ENCODE data around the gene CNTNAP2. TPM values are rescaled to one million over a fixed set of nuclear protein-coding genes. Genes with fewer than 3 reads are reported as not detected.

The CNTNAP2 gene
- total RNA-seq, 1 experiment from 2014 or later, result 42.5 TPM

GRCh38 chr7:146146831-146147486, 30.4 kb downstream of the CNTNAP2 start:
- Mint-ChIP-seq H3K27me3 (ENCODE audit: insufficient read depth, unreplicated experiment) (no peaks in the 10 kb centered on the region), H3K4me1 (ENCODE audit: low read depth, unreplicated experiment) (no peaks in the 10 kb centered on the region), H3K4me3 (ENCODE audit: unreplicated experiment) (no peak overlapping the region), H3K9me3 (ENCODE audit: unreplicated experiment) (no peaks in the 10 kb centered on the region), H3K27ac (ENCODE audit: unreplicated experiment) (no peak overlapping the region), H3K36me3 (ENCODE audit: insufficient read depth, unreplicated experiment) (no peaks in the 10 kb centered on the region)
- H3K27me3 ChIP-seq (replicated peaks; ENCODE audit: control insufficient read depth, insufficient read depth, low read length), result no peaks in the 10 kb centered on the region
- ChIA-PET POLR2A (no interaction called here), CTCF (no interaction called here)
- no peaks in the 10 kb centered on the region for H3K36me3 ChIP-seq (ENCODE audit: control insufficient read depth, insufficient read depth, low read length)
- BruUV-seq (replicated peaks), result no TSS peak
- intact Hi-C loops (cut with micrococcal nuclease; ENCODE audit: unreplicated experiment), result no loop called here
- H3K4me1 ChIP-seq, result no peaks in the 10 kb centered on the region
- TF ChIP-seq CTCF (IDR thresholded peaks at IDR 0.05; ENCODE audit: insufficient read depth in 1 of 2, low read depth in 1 of 2, low read length in 1 of 2, severe bottlenecking in 1 of 2, unreplicated experiment in 1 of 2), result no peak
- no peak for DNase-seq
- H3K9me3 ChIP-seq, result no peaks in the 10 kb centered on the region
- no peak overlapping the region for H3K4me3 ChIP-seq (ENCODE audit: low read depth, low read length)

DNA sequence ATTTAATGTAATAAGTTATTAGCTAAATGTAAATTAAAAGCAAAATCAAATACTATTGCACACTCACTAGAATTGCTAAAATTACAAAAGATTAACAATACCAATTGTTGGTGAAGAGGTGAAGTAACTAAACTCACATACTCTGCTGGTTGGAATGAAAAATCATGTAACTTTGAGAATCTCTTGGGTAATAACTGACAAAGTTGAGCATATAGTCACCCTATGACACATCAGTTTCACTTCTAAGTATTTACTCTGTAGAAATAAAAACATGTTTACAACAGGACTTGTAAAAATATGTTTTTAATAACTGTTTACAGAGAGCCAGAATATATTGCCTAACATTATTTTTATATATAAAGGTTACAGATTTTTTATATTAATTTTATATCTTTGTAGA, 33.6 kb downstream of the CNTNAP2 start:
- H3K9me3 Mint-ChIP-seq (ENCODE audit: unreplicated experiment), result no peaks in the 10 kb centered on the region
- no peak overlapping the region for H3K27ac Mint-ChIP-seq (ENCODE audit: unreplicated experiment)
- BruUV-seq (replicated peaks), result no TSS peak
- H3K36me3 Mint-ChIP-seq (ENCODE audit: insufficient read depth, unreplicated experiment), result no peaks in the 10 kb centered on the region
- ChIA-PET CTCF (no interaction called here), POLR2A (no interaction called here)
- TF ChIP-seq CTCF (IDR thresholded peaks at IDR 0.05; ENCODE audit: insufficient read depth in 1 of 2, low read depth in 1 of 2, low read length in 1 of 2, severe bottlenecking in 1 of 2, unreplicated experiment in 1 of 2), result no peak
- Histone ChIP-seq H3K36me3 (ENCODE audit: control insufficient read depth, insufficient read depth, low read length) (no peaks in the 10 kb centered on the region), H3K9me3 (no peaks in the 10 kb centered on the region), H3K27me3 (replicated peaks; ENCODE audit: control insufficient read depth, insufficient read depth, low read length) (no peaks in the 10 kb centered on the region), H3K4me3 (ENCODE audit: low read depth, low read length) (no peak overlapping the region), H3K4me1 (no peaks in the 10 kb centered on the region)
- H3K4me3 Mint-ChIP-seq (ENCODE audit: unreplicated experiment), result no peak overlapping the region
- intact Hi-C loops (cut with micrococcal nuclease; ENCODE audit: unreplicated experiment), result no loop called here
- no peak for DNase-seq
- no peaks in the 10 kb centered on the region for H3K27me3 Mint-ChIP-seq (ENCODE audit: insufficient read depth, unreplicated experiment)
- H3K4me1 Mint-ChIP-seq (ENCODE audit: low read depth, unreplicated experiment), result no peaks in the 10 kb centered on the region

DNA sequence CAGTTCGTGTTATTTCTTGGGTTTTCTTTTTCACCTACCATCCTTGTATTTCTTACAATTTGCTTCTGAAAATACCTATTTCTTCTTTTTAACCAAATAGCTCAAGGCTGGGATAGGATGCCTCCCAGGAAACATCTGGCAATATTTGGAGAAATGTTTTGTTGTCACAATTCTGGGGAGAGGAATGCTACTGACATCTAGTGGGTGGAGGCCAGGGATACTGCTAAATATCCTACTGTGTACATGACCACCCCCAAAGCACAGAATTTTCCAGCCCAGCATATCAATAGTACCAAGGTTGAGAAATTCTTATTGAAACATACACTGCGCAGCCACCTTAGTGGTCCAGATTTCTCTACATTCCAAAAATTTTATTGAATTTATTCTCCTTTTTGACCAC, 55.5 kb downstream of the CNTNAP2 start:
- intact Hi-C loops (cut with micrococcal nuclease; ENCODE audit: unreplicated experiment), result no loop called here
- H3K36me3 ChIP-seq (ENCODE audit: control insufficient read depth, insufficient read depth, low read length), result no peaks in the 10 kb centered on the region
- peaks cover 3% of the 10 kb centered on the region for H3K27me3 Mint-ChIP-seq (ENCODE audit: insufficient read depth, unreplicated experiment)

More for the DNA sequence above, 55.5 kb downstream of the CNTNAP2 start:
- Mint-ChIP-seq H3K27ac (ENCODE audit: unreplicated experiment) (no peak overlapping the region), H3K4me3 (ENCODE audit: unreplicated experiment) (no peak overlapping the region), H3K9me3 (ENCODE audit: unreplicated experiment) (no peaks in the 10 kb centered on the region), H3K4me1 (ENCODE audit: low read depth, unreplicated experiment) (no peaks in the 10 kb centered on the region), H3K36me3 (ENCODE audit: insufficient read depth, unreplicated experiment) (no peaks in the 10 kb centered on the region)
- Histone ChIP-seq H3K9me3 (no peaks in the 10 kb centered on the region), H3K4me3 (ENCODE audit: low read depth, low read length) (no peak overlapping the region), H3K27me3 (replicated peaks; ENCODE audit: control insufficient read depth, insufficient read depth, low read length) (no peaks in the 10 kb centered on the region), H3K4me1 (no peaks in the 10 kb centered on the region)
- DNase-seq, result peak in 1 of 2 experiments; percentile 5
- ChIA-PET CTCF (no interaction called here), POLR2A (no interaction called here)
- no TSS peak for BruUV-seq (replicated peaks)
- TF ChIP-seq CTCF (IDR thresholded peaks at IDR 0.05; ENCODE audit: insufficient read depth in 1 of 2, low read depth in 1 of 2, low read length in 1 of 2, severe bottlenecking in 1 of 2, unreplicated experiment in 1 of 2), result peak in 1 of 2 experiments; percentile 10

Measured in Caco-2 (cell line).